ENCODE results near the gene KIRREL3. TPM values are rescaled to one million over a fixed set of nuclear protein-coding genes. Genes with fewer than 3 reads are reported as not detected.

Gene KIRREL3
- polyA plus RNA-seq, 2 of the 4 experiments (the other 2 are of a cell fraction) = 3.0 to 11.0 TPM

GRCh38 chr11:126948563-126948962, 52.0 kb downstream of the KIRREL3 start:
- Histone ChIP-seq H3K4me2 (no peak overlapping the region), H3K4me3 (no peak overlapping the region), H3K27ac (no peak overlapping the region), H3K4me1 (no peaks in the 10 kb centered on the region), H3K9me3 (no peaks in the 10 kb centered on the region)
- ATAC-seq (no peak), DNase-seq (ENCODE audit: low read depth in 1 of 2, low spot score in 1 of 2) (no peak), FAIRE-seq (no peak)
- CTCF ChIA-PET = interaction anchor here (0.8 kb wide), 1 partner anchor 230 kb away, joined by 3 read pairs; no protein-coding TSS in a partner anchor
- WGBS (ENCODE audit: missing lambda C conversion rate) = 58% methylated on average over 1 of the region's 1 CpG
- POLR2A ChIA-PET = no interaction called here
- TF ChIP-seq JUN (IDR thresholded peaks at IDR 0.05) = no peak
- TF ChIP-seq KDM5A (IDR thresholded peaks at IDR 0.05) = no peak
- TF ChIP-seq RFX5 (IDR thresholded peaks at IDR 0.05) = no peak
- no peak for TF ChIP-seq ZNF302 (CRISPR knock-in tag; IDR thresholded peaks at IDR 0.05)
- TF ChIP-seq, protein P1, sequence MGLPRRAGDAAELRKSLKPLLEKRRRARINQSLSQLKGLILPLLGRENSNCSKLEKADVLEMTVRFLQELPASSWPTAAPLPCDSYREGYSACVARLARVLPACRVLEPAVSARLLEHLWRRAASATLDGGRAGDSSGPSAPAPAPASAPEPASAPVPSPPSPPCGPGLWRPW (IDR thresholded peaks at IDR 0.05) = no peak
- no peak for TF ChIP-seq POLR2AphosphoS2 (conservative IDR thresholded peaks at IDR 0.05; ENCODE audit: low read length)
- no peak for TF ChIP-seq CBX8 (IDR thresholded peaks at IDR 0.05)
- no peak for TF ChIP-seq HDAC2 (IDR thresholded peaks at IDR 0.05)
- no peak for TF ChIP-seq KDM1A (IDR thresholded peaks at IDR 0.05; ENCODE audit: low read depth)
- no peak for TF ChIP-seq ZFP36 (IDR thresholded peaks at IDR 0.05; ENCODE audit: borderline replicate concordance, partially characterized antibody)
- TF ChIP-seq FOSB (CRISPR knock-in tag; IDR thresholded peaks at IDR 0.05) = no peak
- TF ChIP-seq ATOH8 (CRISPR knock-in tag; IDR thresholded peaks at IDR 0.05; ENCODE audit: low read depth) = no peak
- TF ChIP-seq FOXS1 (CRISPR knock-in tag; IDR thresholded peaks at IDR 0.05) = no peak
- no peak for TF ChIP-seq ZSCAN20 (CRISPR knock-in tag; IDR thresholded peaks at IDR 0.05)
- no peak for TF ChIP-seq GATA3 (IDR thresholded peaks at IDR 0.05; ENCODE audit: borderline replicate concordance)
- TF ChIP-seq JUNB (IDR thresholded peaks at IDR 0.05) = no peak
- no peak for TF ChIP-seq ZC3H11A (IDR thresholded peaks at IDR 0.05)
- TF ChIP-seq CHD2 (IDR thresholded peaks at IDR 0.05; ENCODE audit: low read length, partially characterized antibody) = no peak
- TF ChIP-seq, protein P2, sequence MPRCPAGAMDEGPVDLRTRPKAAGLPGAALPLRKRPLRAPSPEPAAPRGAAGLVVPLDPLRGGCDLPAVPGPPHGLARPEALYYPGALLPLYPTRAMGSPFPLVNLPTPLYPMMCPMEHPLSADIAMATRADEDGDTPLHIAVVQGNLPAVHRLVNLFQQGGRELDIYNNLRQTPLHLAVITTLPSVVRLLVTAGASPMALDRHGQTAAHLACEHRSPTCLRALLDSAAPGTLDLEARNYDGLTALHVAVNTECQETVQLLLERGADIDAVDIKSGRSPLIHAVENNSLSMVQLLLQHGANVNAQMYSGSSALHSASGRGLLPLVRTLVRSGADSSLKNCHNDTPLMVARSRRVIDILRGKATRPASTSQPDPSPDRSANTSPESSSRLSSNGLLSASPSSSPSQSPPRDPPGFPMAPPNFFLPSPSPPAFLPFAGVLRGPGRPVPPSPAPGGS (IDR thresholded peaks at IDR 0.05) = no peak

DNA sequence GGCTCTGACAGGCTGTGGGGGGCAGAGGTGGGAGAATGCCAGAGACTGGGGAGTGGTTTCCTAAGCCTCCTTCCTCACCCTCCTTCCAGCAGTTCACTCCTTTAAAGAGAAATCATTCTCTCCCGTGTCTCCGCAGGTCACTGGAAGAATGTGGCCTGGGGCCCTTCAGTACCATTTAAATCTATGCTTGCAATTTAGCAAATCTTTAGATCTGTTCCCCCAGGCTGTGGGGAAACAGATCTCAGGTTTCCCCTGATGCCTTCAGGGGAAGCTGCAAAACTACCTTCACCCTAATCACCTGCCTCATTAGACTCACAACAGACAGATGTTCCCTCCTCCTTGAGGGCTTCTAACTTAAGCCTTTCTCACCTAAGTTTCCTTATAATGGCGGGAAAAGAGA, 55.3 kb downstream of the KIRREL3 start:
- H3K4me3 ChIP-seq = no peak overlapping the region
- ChIA-PET POLR2A (no interaction called here), CTCF (interaction anchor here (0.8 kb wide), 1 partner anchor 338 kb away, joined by 3 read pairs; no protein-coding TSS in a partner anchor)
- no peak overlapping the region for H3K27ac ChIP-seq
- no peak overlapping the region for H3K4me2 ChIP-seq
- no peaks in the 10 kb centered on the region for H3K9me3 ChIP-seq
- TF ChIP-seq FOXS1 (CRISPR knock-in tag; IDR thresholded peaks at IDR 0.05) = no peak
- TF ChIP-seq CBX8 (IDR thresholded peaks at IDR 0.05) = no peak
- no peak for TF ChIP-seq FOSL2 (IDR thresholded peaks at IDR 0.05)
- TF ChIP-seq FOSL2 (CRISPR knock-in tag; IDR thresholded peaks at IDR 0.05) = no peak
- no peak for TF ChIP-seq MAX (IDR thresholded peaks at IDR 0.05)
- TF ChIP-seq FOSB (CRISPR knock-in tag; IDR thresholded peaks at IDR 0.05) = no peak
- TF ChIP-seq POLR2A (IDR thresholded peaks at IDR 0.05; ENCODE audit: low read length) = no peak
- TF ChIP-seq E2F6 (IDR thresholded peaks at IDR 0.05; ENCODE audit: borderline replicate concordance, low read depth) = no peak
- no peak for TF ChIP-seq HOXB13 (CRISPR knock-in tag; IDR thresholded peaks at IDR 0.05; ENCODE audit: low read depth)
- TF ChIP-seq ZC3H11A (IDR thresholded peaks at IDR 0.05) = no peak
- no peak for TF ChIP-seq TFCP2L1 (CRISPR knock-in tag; IDR thresholded peaks at IDR 0.05)
- TF ChIP-seq ZFP36 (IDR thresholded peaks at IDR 0.05; ENCODE audit: borderline replicate concordance, partially characterized antibody) = no peak
- no peak for TF ChIP-seq BHLHE40 (IDR thresholded peaks at IDR 0.05; ENCODE audit: low read depth, low read length)
- TF ChIP-seq, protein P3, sequence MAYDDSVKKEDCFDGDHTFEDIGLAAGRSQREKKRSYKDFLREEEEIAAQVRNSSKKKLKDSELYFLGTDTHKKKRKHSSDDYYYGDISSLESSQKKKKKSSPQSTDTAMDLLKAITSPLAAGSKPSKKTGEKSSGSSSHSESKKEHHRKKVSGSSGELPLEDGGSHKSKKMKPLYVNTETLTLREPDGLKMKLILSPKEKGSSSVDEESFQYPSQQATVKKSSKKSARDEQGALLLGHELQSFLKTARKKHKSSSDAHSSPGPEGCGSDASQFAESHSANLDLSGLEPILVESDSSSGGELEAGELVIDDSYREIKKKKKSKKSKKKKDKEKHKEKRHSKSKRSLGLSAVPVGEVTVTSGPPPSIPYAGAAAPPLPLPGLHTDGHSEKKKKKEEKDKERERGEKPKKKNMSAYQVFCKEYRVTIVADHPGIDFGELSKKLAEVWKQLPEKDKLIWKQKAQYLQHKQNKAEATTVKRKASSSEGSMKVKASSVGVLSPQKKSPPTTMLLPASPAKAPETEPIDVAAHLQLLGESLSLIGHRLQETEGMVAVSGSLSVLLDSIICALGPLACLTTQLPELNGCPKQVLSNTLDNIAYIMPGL (CRISPR knock-in tag; IDR thresholded peaks at IDR 0.05; ENCODE audit: borderline replicate concordance) = no peak
- TF ChIP-seq KDM5A (IDR thresholded peaks at IDR 0.05) = no peak
- no peak for TF ChIP-seq ELK1 (IDR thresholded peaks at IDR 0.05; ENCODE audit: low read depth, low read length)
- no peak for TF ChIP-seq HOXB5 (CRISPR knock-in tag; IDR thresholded peaks at IDR 0.05)
- no peak for TF ChIP-seq RNF2 (IDR thresholded peaks at IDR 0.05; ENCODE audit: borderline replicate concordance, low read depth)
- 89% methylated on average over 3 of the region's 3 CpGs for WGBS (ENCODE audit: missing lambda C conversion rate)
- no peak for DNase-seq (ENCODE audit: low read depth in 1 of 2, low spot score in 1 of 2)
- ATAC-seq = no peak
- no peaks in the 10 kb centered on the region for H3K4me1 ChIP-seq
- no peak for FAIRE-seq

Measured in A549 (cell line).